H1 (cell line): ENCODE data around the gene SYVN1. TPM values are rescaled to one million over a fixed set of nuclear protein-coding genes. Genes with fewer than 3 reads are reported as not detected.

Source experiments
- CTCF ChIA-PET: fragments of 300-600 bp; sonication (Branson Sonifier 250); formaldehyde crosslinking; loops from one replicate; lab custom pipeline; 2021; ENCODE audit not compliant: partially characterized antibody; lab: Charles Lee
- POLR2A ChIA-PET: fragments of 300-600 bp; sonication (Branson Sonifier 250); formaldehyde crosslinking; loops from one replicate; lab custom pipeline; 2021; ENCODE audit warnings: inconsistent platforms; ENCODE audit not compliant: partially characterized antibody; lab: Charles Lee
- DNase-seq, 2 experiments: peaks; one replicate each; pipeline versions ENCODE4 v3.0.0 to v3.0.0-alpha.2; 2010 to 2022; ENCODE audit warnings: low spot score in 2 of 2, low read depth in 1 of 2, mixed read lengths in 1 of 2
- FAIRE-seq: peaks from 2 replicates; lab custom pipeline; 2011; peaks lifted over from hg19 to GRCh38; lab: Jason Lieb, UNC
- H2AFZ ChIP-seq: 2 replicates; pipeline ENCODE4 v1.8.1; 2012; ENCODE audit warnings: low read length, inconsistent platforms
- H2AK5ac ChIP-seq: 2 replicates; pipeline ENCODE4 v1.6.1; 2013; ENCODE audit warnings: low read depth, low read length
- H2BK120ac ChIP-seq: replicated peaks from 2 replicates; pipeline ENCODE3; 2013; ENCODE audit warnings: low read depth, low read length, inconsistent platforms
- H2BK12ac ChIP-seq: 2 replicates; pipeline ENCODE4 v1.6.1; 2013; ENCODE audit warnings: low read depth, low read length
- H2BK15ac ChIP-seq: 2 replicates; pipeline ENCODE4 v1.6.1; 2013; ENCODE audit warnings: low read length
- H2BK20ac ChIP-seq: 2 replicates; pipeline ENCODE4 v1.6.1; 2013; ENCODE audit warnings: low read length
- H2BK5ac ChIP-seq: 2 replicates; pipeline ENCODE4 v1.6.1; 2013; ENCODE audit warnings: low read depth, low read length
- H3K14ac ChIP-seq: 2 replicates; pipeline ENCODE4 v1.6.1; 2013; ENCODE audit warnings: inconsistent platforms; ENCODE audit not compliant: insufficient read length
- H3K18ac ChIP-seq: 2 replicates; pipeline ENCODE4 v1.6.1; 2013; ENCODE audit warnings: low read length; ENCODE audit errors: extremely low read depth
- H3K23ac ChIP-seq: 2 replicates; pipeline ENCODE4 v1.6.1; 2013; ENCODE audit warnings: inconsistent platforms; ENCODE audit not compliant: insufficient read length
- H3K23me2 ChIP-seq: 2 replicates; pipeline ENCODE4 v1.6.1; 2013; ENCODE audit warnings: low read depth, low read length
- H3K27ac ChIP-seq: 2 replicates; pipeline ENCODE4 v1.6.1; 2011; ENCODE audit warnings: low read depth, low read length, inconsistent platforms
- H3K27me3 ChIP-seq, 4 experiments: replicated peaks in 1 of 4; 1 replicate in 1 of 4; 2 replicates in 3 of 4; pipeline versions ENCODE4 v1.6.1 to v1.8.1; 2011 to 2013; ENCODE audit warnings: low read length in 3 of 4, mild to moderate bottlenecking in 3 of 4, inconsistent platforms in 2 of 4, mixed read lengths in 2 of 4, moderate library complexity in 1 of 4; ENCODE audit not compliant: control insufficient read depth in 3 of 4, insufficient read depth in 3 of 4; ENCODE audit errors: extremely low read depth in 1 of 4
- H3K36me3 ChIP-seq, 4 experiments: 2 replicates each; pipeline versions ENCODE4 v1.6.1 to v1.8.1; 2011 to 2013; ENCODE audit warnings: mild to moderate bottlenecking in 4 of 4, low read length in 3 of 4, moderate library complexity in 2 of 4, control low read depth in 1 of 4, inconsistent platforms in 1 of 4; ENCODE audit not compliant: insufficient read depth in 4 of 4, control insufficient read depth in 2 of 4
- H3K4ac ChIP-seq: replicated peaks from 2 replicates; pipeline ENCODE3; 2013; ENCODE audit warnings: low read length, low read depth, mixed read lengths, inconsistent platforms; ENCODE audit not compliant: insufficient read length
- H3K4me1 ChIP-seq, 4 experiments: replicated peaks in 1 of 4; 1 replicate in 1 of 4; 2 replicates in 3 of 4; pipeline versions ENCODE4 v1.6.1 to v1.8.1; 2011 to 2013; ENCODE audit warnings: low read length in 3 of 4, inconsistent platforms in 2 of 4, mixed read lengths in 1 of 4; ENCODE audit not compliant: insufficient read depth in 4 of 4, control insufficient read depth in 3 of 4
- H3K4me2 ChIP-seq, 2 experiments: 2 replicates each; pipeline versions ENCODE4 v1.6.1 to v1.8.1; 2011 to 2013; ENCODE audit warnings: low read depth in 2 of 2, low read length in 2 of 2, control low read depth in 1 of 2, inconsistent platforms in 1 of 2, mild to moderate bottlenecking in 1 of 2; ENCODE audit not compliant: insufficient read depth in 1 of 2
- H3K4me3 ChIP-seq, 4 experiments: fragments of 200-600, 300-600 bp in 1 of 4; sonication (generic), shearing (Covaris generic), sonication (Bioruptor Twin) in 1 of 4; 2 replicates each; pipeline versions ENCODE4 v1.5.1 to v1.8.1; 2011 to 2016; ENCODE audit warnings: low read length in 4 of 4, low read depth in 3 of 4, control low read depth in 2 of 4, inconsistent platforms in 2 of 4, mild to moderate bottlenecking in 2 of 4, mixed read lengths in 1 of 4, moderate library complexity in 1 of 4; ENCODE audit not compliant: insufficient read depth in 2 of 4; ENCODE audit errors: extremely low read depth in 1 of 4
- H3K56ac ChIP-seq: replicated peaks from 2 replicates; pipeline ENCODE3; 2013; ENCODE audit warnings: low read depth, mild to moderate bottlenecking, mixed read lengths, low read length, inconsistent platforms; ENCODE audit not compliant: insufficient read length
- H3K79me1 ChIP-seq: 2 replicates; pipeline ENCODE4 v1.6.1; 2013; ENCODE audit warnings: low read depth, low read length, control low read depth
- H3K79me2 ChIP-seq, 2 experiments: 2 replicates each; pipeline versions ENCODE4 v1.6.1 to v1.8.1; 2012 to 2013; ENCODE audit warnings: low read length in 2 of 2, mild to moderate bottlenecking in 2 of 2, inconsistent platforms in 1 of 2; ENCODE audit not compliant: insufficient read depth in 2 of 2, control insufficient read depth in 1 of 2
- H3K9ac ChIP-seq, 4 experiments: replicated peaks in 1 of 4; 1 replicate in 1 of 4; 2 replicates in 3 of 4; pipeline versions ENCODE4 v1.6.1 to v1.8.1; 2011 to 2013; ENCODE audit warnings: low read depth in 3 of 4, low read length in 3 of 4, control low read depth in 2 of 4, mild to moderate bottlenecking in 2 of 4, moderate library complexity in 2 of 4, inconsistent platforms in 1 of 4; ENCODE audit errors: extremely low read depth in 1 of 4
- H3K9me3 ChIP-seq, 2 experiments: 2 replicates each; pipeline versions ENCODE4 v1.6.1 to v1.8.1; 2012 to 2013; ENCODE audit warnings: mild to moderate bottlenecking in 2 of 2, moderate library complexity in 2 of 2, control low read depth in 1 of 2, inconsistent platforms in 1 of 2, low read depth in 1 of 2, low read length in 1 of 2, mixed read lengths in 1 of 2; ENCODE audit not compliant: insufficient read depth in 2 of 2
- H4K20me1 ChIP-seq, 2 experiments: replicated peaks in 1 of 2; 2 replicates each; pipeline versions ENCODE3 to v1.8.1; 2011 to 2013; ENCODE audit warnings: inconsistent platforms in 2 of 2, low read length in 2 of 2, mild to moderate bottlenecking in 1 of 2; ENCODE audit not compliant: insufficient read depth in 2 of 2, control insufficient read depth in 1 of 2
- H4K5ac ChIP-seq: 2 replicates; pipeline ENCODE4 v1.6.1; 2013; ENCODE audit warnings: low read length, low read depth, mixed read lengths, inconsistent platforms; ENCODE audit not compliant: insufficient read length
- H4K8ac ChIP-seq: 2 replicates; pipeline ENCODE4 v1.8.0; 2013; ENCODE audit warnings: mild to moderate bottlenecking, moderate library complexity, low read length, inconsistent platforms; ENCODE audit not compliant: insufficient read depth; ENCODE audit errors: extremely low read depth
- H4K91ac ChIP-seq: replicated peaks from 2 replicates; pipeline ENCODE3; 2013; ENCODE audit warnings: low read length, mixed read lengths, inconsistent platforms; ENCODE audit not compliant: insufficient read length
- BACH1 ChIP-seq: IDR thresholded peaks from 2 replicates; pipeline ENCODE4 v1.6.1; 2012; ENCODE audit warnings: low read length, improper control_type of control experiment
- CTCF ChIP-seq, 3 experiments: IDR thresholded peaks; 1 replicate in 2 of 3; 2 replicates in 1 of 3; pipeline versions ENCODE4 v1.5.1 to v1.6.1; 2011; ENCODE audit warnings: low read length in 3 of 3, mild to moderate bottlenecking in 3 of 3, inconsistent platforms in 2 of 3, low read depth in 1 of 3, moderate library complexity in 1 of 3; ENCODE audit not compliant: insufficient read depth in 1 of 3; ENCODE audit errors: control extremely low read depth in 1 of 3
- HDAC2 ChIP-seq, 2 experiments: fragments of 300-600 bp in 1 of 2; sonication (generic) in 1 of 2; IDR thresholded peaks; 2 replicates each; pipeline ENCODE4 v1.6.1; 2011 to 2012; ENCODE audit warnings: low read depth in 2 of 2, low read length in 2 of 2, mild to moderate bottlenecking in 2 of 2, moderate library complexity in 2 of 2, borderline replicate concordance in 1 of 2, inconsistent platforms in 1 of 2
- NANOG ChIP-seq: IDR thresholded peaks from 2 replicates; pipeline ENCODE4 v1.6.1; 2011; ENCODE audit warnings: low read length, low read depth, mild to moderate bottlenecking, inconsistent platforms; ENCODE audit not compliant: insufficient read depth, poor library complexity, severe bottlenecking
- SAP30 ChIP-seq: fragments of 300-600 bp; sonication (generic); IDR thresholded peaks from 2 replicates; pipeline ENCODE4 v1.7.1; 2012; ENCODE audit warnings: low read length, moderate library complexity, mild to moderate bottlenecking, inconsistent platforms; ENCODE audit not compliant: insufficient read depth, insufficient replicate concordance
- SIN3A ChIP-seq, 2 experiments: IDR thresholded peaks in 1 of 2; conservative IDR thresholded peaks in 1 of 2; 2 replicates each; pipeline ENCODE4 v1.6.1; 2011 to 2012; ENCODE audit warnings: low read length in 2 of 2, improper control_type of control experiment in 1 of 2, low read depth in 1 of 2, mild to moderate bottlenecking in 1 of 2
- WGBS, 2 experiments: shearing (Covaris generic) in 1 of 2; methylation state at CpG; one replicate each; pipeline versions ENCODE4 v1.1.6 to v1.1.7; 2013 to 2015; ENCODE audit warnings: low lambda C conversion rate in 2 of 2, mixed read lengths in 2 of 2, inconsistent platforms in 1 of 2, low coverage in 1 of 2, missing lambda C conversion rate in 1 of 2; ENCODE audit not compliant: insufficient replicate concordance in 2 of 2, insufficient coverage in 1 of 2, insufficient read length in 1 of 2; ENCODE audit errors: extremely low coverage in 1 of 2, missing lambda C conversion rate in 1 of 2; 5-methylcytosine and 5-hydroxymethylcytosine counted together
- polyA plus RNA-seq, 7 experiments: library from polyadenylated mRNA; depleted of rRNA in 3 of 7; stranded (reverse) in 5 of 7; unstranded in 2 of 7; fragments of >200 nt in 5 of 7; fragments of 200-250 nt in 2 of 7; gene quantifications; 1 replicate in 5 of 7; 2 replicates in 1 of 7; 4 replicates in 1 of 7; pipeline versions ENCODE4 v1.2.1 to v1.2.3, GENCODE V29; 2011 to 2013; ENCODE audit warnings: missing spikeins in 2 of 7, mixed read lengths in 2 of 7
- total RNA-seq: library from RNA; stranded (reverse); fragmentation: NEBNext Ultra II Directional; extraction: Animal tissue kit (Norgen Biotek cat#: 25700); gene quantifications from 2 replicates; pipeline ENCODE4 v1.2.1, GENCODE V29; 2021

The SYVN1 gene
- total and polyA plus RNA-seq, 2 of the 8 experiments (the other 6 are each of a cell fraction or from before 2014, with no cell fraction given), result 27.8 to 29.4 TPM

- Histone ChIP-seq H2BK12ac (no peak overlapping the region), H2AK5ac (no peak overlapping the region), H3K4me1 (peaks cover 2 to 26% (median 19%) of the 10 kb centered on the region in 4 experiments), H3K9me3 (no peaks in the 10 kb centered on the region), H3K27me3 (no peaks in the 10 kb centered on the region), H3K18ac (peak overlapping the region; percentile 60), H3K4me3 (peak overlapping the region; percentile 76 to 90 (median 85)), H3K36me3 (peaks cover 0 to 9% (median 3%) of the 10 kb centered on the region in 4 experiments; a peak in 2 of 8 replicates), H2AFZ (no peak overlapping the region), H2BK5ac (no peak overlapping the region), H4K91ac (no peak overlapping the region), H3K23ac (no peak overlapping the region), H2BK20ac (no peak overlapping the region), H4K8ac (peak overlapping the region; percentile 47), H2BK15ac (no peak overlapping the region), H2BK120ac (no peak overlapping the region), H3K14ac (no peak overlapping the region), H3K27ac (no peak overlapping the region), H3K79me2 (peaks cover 0 to 6% of the 10 kb centered on the region in 2 experiments; a peak in 1 of 4 replicates), H4K5ac (peak overlapping the region; percentile 62), H3K79me1 (peaks cover 8% of the 10 kb centered on the region), H3K4me2 (peak overlapping the region; percentile 71 to 95), H3K4ac (peak overlapping the region; percentile 29), H3K23me2 (peaks cover 17% of the 10 kb centered on the region; the same call in 1 of the 2 replicates), H3K9ac (peak overlapping the region in 3 of 4 experiments; percentile 54 to 61 (median 55); a peak in 5 of 7 replicates), H4K20me1 (peaks cover 0 to 18% of the 10 kb centered on the region in 2 experiments), H3K56ac (peak overlapping the region; percentile 73)
- DNase-seq, result peak in 1 of 2 experiments; percentile 74
- CTCF ChIA-PET, result interaction anchor here (0.5 to 7.9 kb wide), 22 partner anchors 9 to 449 kb away, joined by 3 to 85 read pairs (median 5); partner anchors contain the start of genes ARL2, CAPN1, FAU and MRPL49
- WGBS, 2 experiments, result 3% methylated on average over 56 of the region's 57 CpGs; no CpG with 5 or more reads in 1 of the 2 experiments
- FAIRE-seq, result no peak
- POLR2A ChIA-PET, result interaction anchor here (0.6 to 17.4 kb wide), 31 partner anchors 9 to 1096 kb away, joined by 3 to 305 read pairs (median 4); partner anchors contain the start of genes ARL2, BATF2, CAPN1 and CDCA5
- TF ChIP-seq CTCF (IDR thresholded peaks at IDR 0.05; ENCODE audit: control extremely low read depth in 1 of 3, insufficient read depth in 1 of 3, low read depth in 1 of 3, low read length in 3 of 3), result peak in 2 of 3 experiments; percentile 67 to 72; a peak in 3 of 4 replicates
- TF ChIP-seq SIN3A (conservative IDR thresholded peaks at IDR 0.05 in 1 of 2, IDR thresholded peaks at IDR 0.05 in 1 of 2; ENCODE audit: low read depth in 1 of 2, low read length in 2 of 2), result peak; percentile 75 to 90; a peak in 2 of 4 replicates
- TF ChIP-seq BACH1, result peak; percentile 96
- TF ChIP-seq NANOG, result peak; percentile 21
- TF ChIP-seq SAP30, result peak; percentile 48
- TF ChIP-seq HDAC2 (IDR thresholded peaks at IDR 0.05; ENCODE audit: borderline replicate concordance in 1 of 2, low read depth in 2 of 2, low read length in 2 of 2), result peak; percentile 94 to 100
Observed at GRCh38 chr11:65112546-65113360, 21.6 kb downstream of the SYVN1 start.
